IPS DF 6.9 (cell line): Measurements from ENCODE around the gene RSRC1.
"Not testable (repeated sequence)": the region's sequence is repeated elsewhere in the genome, so short reads cannot be mapped to it uniquely, and the experiment has no call there.

Experiments used
- DNase-seq: peaks from one replicate; pipeline ENCODE4 v3.0.0-alpha.2; 2013; ENCODE audit warnings: low read depth, low spot score
- H3K27ac ChIP-seq: one replicate; pipeline ENCODE4 v1.5.1; 2013; ENCODE audit warnings: low read length, control low read depth
- H3K27me3 ChIP-seq: 2 replicates; pipeline ENCODE4 v1.6.1; 2013; ENCODE audit warnings: mild to moderate bottlenecking, low read length; ENCODE audit not compliant: control insufficient read depth, insufficient read depth
- H3K36me3 ChIP-seq: 2 replicates; pipeline ENCODE4 v1.6.1; 2013; ENCODE audit warnings: low read length; ENCODE audit not compliant: control insufficient read depth, insufficient read depth
- H3K4me1 ChIP-seq: 2 replicates; pipeline ENCODE4 v1.6.1; 2013; ENCODE audit warnings: low read length; ENCODE audit not compliant: control insufficient read depth, insufficient read depth
- H3K4me3 ChIP-seq: 2 replicates; pipeline ENCODE4 v1.5.1; 2013; ENCODE audit warnings: mild to moderate bottlenecking, low read length
- H3K9me3 ChIP-seq: 2 replicates; pipeline ENCODE4 v1.6.1; 2013; ENCODE audit warnings: low read length, inconsistent platforms; ENCODE audit not compliant: control insufficient read depth, insufficient read depth
- WGBS: extraction: QIAGEN DNeasy Blood & Tissue Kit; methylation state at CpG from one replicate; pipeline ENCODE4 v1.1.7; 2013; ENCODE audit warnings: mixed read lengths, missing lambda C conversion rate; ENCODE audit not compliant: insufficient read length, insufficient coverage; 5-methylcytosine and 5-hydroxymethylcytosine counted together

Gene RSRC1

GRCh38 chr3:158109804-158110657 is at the start of gene RSRC1:
Gene RSRC1, plus strand, starts transcription at chr3:158110089. Its CDS starts 12,016 bp downstream, at chr3:158122105.
- WGBS, result no CpG with 5 or more reads among the region's 57 CpGs
- Histone ChIP-seq H3K36me3 (no peaks in the 10 kb centered on the region), H3K27ac (no peak within 1 kb of the TSS), H3K4me3 (peak within 1 kb of the TSS; percentile 80; the same call in 1 of the 2 replicates), H3K27me3 (peaks cover 22% of the 10 kb centered on the region; the same call in 1 of the 2 replicates), H3K4me1 (no peaks in the 10 kb centered on the region), H3K9me3 (no peaks in the 10 kb centered on the region)
- DNase-seq, result no peak

DNA sequence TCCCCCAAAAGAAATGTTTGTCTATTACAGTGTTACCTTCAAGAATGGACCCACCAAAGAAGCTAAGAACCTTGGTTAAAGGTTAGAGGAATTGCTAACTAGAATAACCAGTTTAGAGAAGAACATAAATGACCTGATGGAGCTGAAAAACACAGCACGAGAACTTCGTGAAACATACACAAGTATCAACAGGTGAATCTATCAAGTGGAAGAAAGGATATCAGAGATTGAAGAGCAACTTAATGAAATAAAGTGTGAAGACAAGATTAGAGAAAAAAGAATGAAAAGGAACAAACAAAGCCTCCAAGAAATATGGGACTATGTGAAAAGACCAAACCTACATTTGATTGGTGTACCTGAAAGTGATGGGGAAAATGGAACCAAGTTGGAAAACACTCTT is 44.3 kb upstream of the RSRC1 start:
- not testable (repeated sequence) for H3K4me3 ChIP-seq, H3K27me3 ChIP-seq, H3K36me3 ChIP-seq, H3K4me1 ChIP-seq, DNase-seq, H3K27ac ChIP-seq, H3K9me3 ChIP-seq
- WGBS, result no CpG with 5 or more reads among the region's 2 CpGs

- Histone ChIP-seq H3K4me3 (no peak overlapping the region), H3K27me3 (no peaks in the 10 kb centered on the region), H3K36me3 (no peaks in the 10 kb centered on the region), H3K4me1 (no peaks in the 10 kb centered on the region), H3K27ac (no peak overlapping the region), H3K9me3 (no peaks in the 10 kb centered on the region)
- DNase-seq, result no peak
Observed at GRCh38 chr3:158072790-158073189, 37.1 kb upstream of the RSRC1 start.

DNA sequence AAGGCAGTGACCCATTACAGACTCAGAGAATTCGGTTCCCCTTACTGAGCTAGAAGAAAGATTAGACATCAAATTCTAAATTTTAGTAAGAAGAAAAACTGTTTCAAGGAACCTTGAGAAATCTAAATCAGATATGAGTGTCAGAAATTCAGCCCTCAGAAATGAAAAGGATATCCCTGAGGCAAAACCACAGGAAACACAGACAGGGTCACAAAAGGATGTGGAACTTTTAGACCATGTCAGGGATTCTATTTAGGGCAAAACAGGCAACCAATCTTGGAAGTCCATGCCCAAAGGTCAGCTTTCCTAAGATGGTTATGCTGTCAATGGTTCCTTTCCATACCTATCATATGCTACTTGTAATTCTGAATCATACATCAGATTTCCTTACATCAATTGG is 35.3 kb upstream of the RSRC1 start:
- no peak overlapping the region for H3K27ac ChIP-seq
- H3K4me1 ChIP-seq, result no peaks in the 10 kb centered on the region
- no peak overlapping the region for H3K4me3 ChIP-seq
- H3K27me3 ChIP-seq, result no peaks in the 10 kb centered on the region
- no peaks in the 10 kb centered on the region for H3K36me3 ChIP-seq
- H3K9me3 ChIP-seq, result no peaks in the 10 kb centered on the region
- WGBS, result no CpG with 5 or more reads among the region's 1 CpG
- no peak for DNase-seq

DNA sequence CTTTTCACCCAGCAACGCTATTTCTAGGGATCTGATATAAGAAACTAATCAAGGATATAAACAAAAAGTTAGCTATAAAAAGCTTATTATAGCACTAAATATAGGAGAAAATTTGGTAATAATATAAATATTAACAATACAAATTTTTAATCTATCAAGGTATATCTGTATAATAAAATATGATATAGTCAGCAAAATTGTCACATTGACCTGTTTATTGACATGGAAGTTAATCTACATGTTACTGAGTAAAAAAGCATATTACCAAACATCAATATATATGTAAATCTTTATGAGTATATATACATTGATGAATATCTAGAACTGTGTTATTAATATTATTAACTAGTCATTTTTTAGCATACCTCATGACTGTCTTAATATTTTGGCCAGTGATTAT is 30.3 kb upstream of the RSRC1 start:
- Histone ChIP-seq H3K27me3 (no peaks in the 10 kb centered on the region), H3K9me3 (no peaks in the 10 kb centered on the region), H3K4me3 (no peak overlapping the region), H3K4me1 (no peaks in the 10 kb centered on the region), H3K27ac (no peak overlapping the region), H3K36me3 (no peaks in the 10 kb centered on the region)
- WGBS, result no CpG with 5 or more reads among the region's 1 CpG
- no peak for DNase-seq

GRCh38 chr3:158084651-158085050 is 25.2 kb upstream of the RSRC1 start:
- Histone ChIP-seq H3K9me3 (no peaks in the 10 kb centered on the region), H3K4me3 (no peak overlapping the region), H3K27ac (no peak overlapping the region), H3K4me1 (no peaks in the 10 kb centered on the region), H3K36me3 (no peaks in the 10 kb centered on the region), H3K27me3 (no peaks in the 10 kb centered on the region)
- DNase-seq, result no peak

GRCh38 chr3:158085358-158085757 is 24.5 kb upstream of the RSRC1 start:
- H3K4me3 ChIP-seq, result no peak overlapping the region

DNA sequence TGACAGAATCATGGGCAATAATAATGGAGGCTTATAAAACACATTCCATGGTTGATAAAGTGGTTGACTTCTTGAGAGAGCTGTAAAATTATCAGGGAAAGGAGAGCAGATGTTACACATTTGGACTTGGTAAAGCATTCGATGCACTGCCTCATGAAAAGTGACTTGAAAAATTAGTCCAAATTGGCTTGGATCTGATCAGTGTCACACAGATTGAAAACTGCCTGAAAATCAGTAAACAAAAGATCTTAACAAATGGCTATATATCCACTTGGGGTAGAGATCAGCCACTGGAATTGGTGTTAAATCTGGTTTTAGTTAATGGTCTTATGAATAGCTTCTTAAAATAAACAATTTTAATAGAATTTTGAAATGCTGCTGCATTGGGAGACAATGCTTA is 24.0 kb upstream of the RSRC1 start:
- no peaks in the 10 kb centered on the region for H3K4me1 ChIP-seq
- no peak overlapping the region for H3K27ac ChIP-seq
- H3K27me3 ChIP-seq, result no peaks in the 10 kb centered on the region
- H3K4me3 ChIP-seq, result no peak overlapping the region
- no peaks in the 10 kb centered on the region for H3K36me3 ChIP-seq
- no peaks in the 10 kb centered on the region for H3K9me3 ChIP-seq
- no peak for DNase-seq
- WGBS, result no CpG with 5 or more reads among the region's 1 CpG

More at GRCh38 chr3:158085358-158085757, 24.5 kb upstream of the RSRC1 start:
- Histone ChIP-seq H3K9me3 (no peaks in the 10 kb centered on the region), H3K4me1 (no peaks in the 10 kb centered on the region), H3K27me3 (no peaks in the 10 kb centered on the region), H3K27ac (no peak overlapping the region), H3K36me3 (no peaks in the 10 kb centered on the region)
- DNase-seq, result no peak

- Histone ChIP-seq H3K4me1 (no peaks in the 10 kb centered on the region), H3K9me3 (no peaks in the 10 kb centered on the region), H3K27me3 (no peaks in the 10 kb centered on the region), H3K4me3 (no peak overlapping the region), H3K27ac (no peak overlapping the region), H3K36me3 (no peaks in the 10 kb centered on the region)
- WGBS, result no CpG with 5 or more reads among the region's 1 CpG
- DNase-seq, result no peak
Observed at GRCh38 chr3:158086361-158086760, 23.5 kb upstream of the RSRC1 start.

GRCh38 chr3:158086776-158087175 is 23.1 kb upstream of the RSRC1 start:
- H3K27ac ChIP-seq, result no peak overlapping the region
- H3K4me3 ChIP-seq, result no peak overlapping the region
- H3K9me3 ChIP-seq, result no peaks in the 10 kb centered on the region
- H3K27me3 ChIP-seq, result no peaks in the 10 kb centered on the region
- DNase-seq, result no peak
- no CpG with 5 or more reads among the region's 2 CpGs for WGBS
- H3K36me3 ChIP-seq, result no peaks in the 10 kb centered on the region
- H3K4me1 ChIP-seq, result no peaks in the 10 kb centered on the region

GRCh38 chr3:158091531-158091930 is 18.4 kb upstream of the RSRC1 start:
- no CpG with 5 or more reads among the region's 5 CpGs for WGBS
- DNase-seq, result no peak

More at GRCh38 chr3:158091531-158091930, 18.4 kb upstream of the RSRC1 start:
- no peaks in the 10 kb centered on the region for H3K36me3 ChIP-seq
- H3K4me1 ChIP-seq, result no peaks in the 10 kb centered on the region; the same call in 1 of the 2 replicates
- H3K27ac ChIP-seq, result no peak overlapping the region
- peaks cover 27% of the 10 kb centered on the region for H3K27me3 ChIP-seq
- no peak overlapping the region for H3K4me3 ChIP-seq
- H3K9me3 ChIP-seq, result no peaks in the 10 kb centered on the region
